ENCODE data around the gene PPP2R2B.

GRCh38 chr5:146748533-146748932 lies 130.0 kb downstream of the PPP2R2B start:
- no peak for TF ChIP-seq POLR2A (IDR thresholded peaks at IDR 0.05; ENCODE audit: low read length)
- no peak for TF ChIP-seq POLR2AphosphoS2 (conservative IDR thresholded peaks at IDR 0.05; ENCODE audit: low read length)
- TF ChIP-seq CTCF (IDR thresholded peaks at IDR 0.05) = no peak
- TF ChIP-seq REST (IDR thresholded peaks at IDR 0.05) = no peak
- no peak for TF ChIP-seq BCL3 (IDR thresholded peaks at IDR 0.05)
- no peak for TF ChIP-seq CEBPB (IDR thresholded peaks at IDR 0.05)
- no peak for TF ChIP-seq SMC3 (IDR thresholded peaks at IDR 0.05)
- TF ChIP-seq RAD21 (conservative IDR thresholded peaks at IDR 0.05 in 1 of 2, IDR thresholded peaks at IDR 0.05 in 1 of 2) = no peak
- TF ChIP-seq HOXB5 (CRISPR knock-in tag; IDR thresholded peaks at IDR 0.05) = no peak
- no peak for TF ChIP-seq NFE2L2 (conservative IDR thresholded peaks at IDR 0.05; ENCODE audit: low read length)
- no peak for TF ChIP-seq MAZ (IDR thresholded peaks at IDR 0.05; ENCODE audit: borderline replicate concordance, low read depth, low read length)
